ENCODE measurements around the gene HECTD4.

- TF ChIP-seq CTCF (IDR thresholded peaks at IDR 0.05) = no peak
- TF ChIP-seq EZH2 (IDR thresholded peaks at IDR 0.05; ENCODE audit: borderline replicate concordance, insufficient read depth, low read depth, low read length, poor library complexity, severe bottlenecking) = no peak
Measured at GRCh38 chr12:112322882-112323547, 59.2 kb downstream of the HECTD4 start.

Measured in B cell (primary cell).